A549 (cell line): ENCODE results near the gene PSMB7. TPM values are rescaled to one million over a fixed set of nuclear protein-coding genes. Genes with fewer than 3 reads are reported as not detected.

Experiments used
- ATAC-seq, 2 experiments: fragments of 200-7000 bp in 1 of 2; fragments of >200 bp in 1 of 2; cut with Nextera tagmentation in 1 of 2; cut with Tn5 transposase in 1 of 2; 3 replicates each; pipeline versions ENCODE4 v1.8.0 to v1.9.1; 2018 to 2020; ENCODE audit warnings: mild to moderate bottlenecking in 1 of 2, moderate library complexity in 1 of 2
- CTCF ChIA-PET: fragments of 300-600 bp; sonication (Branson Sonifier 250); formaldehyde crosslinking; extraction: SDS; loops from one replicate; lab custom pipeline; 2021; ENCODE audit warnings: antibody characterized with exemption, inconsistent platforms; lab: Yijun Ruan, JAX
- POLR2A ChIA-PET: fragments of 350-600 bp; formaldehyde crosslinking; extraction: SDS; loops from one replicate; lab custom pipeline; 2021; ENCODE audit warnings: antibody characterized with exemption, inconsistent platforms; lab: Yijun Ruan, JAX
- DNase-seq, 2 experiments: peaks; one replicate each; pipeline versions ENCODE4 v3.0.0 to v3.0.0-alpha.2; 2011 to 2016; ENCODE audit warnings: low read depth in 1 of 2, low spot score in 1 of 2
- FAIRE-seq: peaks from 2 replicates; lab custom pipeline; 2011; peaks lifted over from hg19 to GRCh38; lab: Jason Lieb, UNC
- H3K27ac ChIP-seq, 2 experiments: fragments of >200 bp; sonication (Bioruptor Twin); formaldehyde crosslinking; 3 replicates each; pipeline ENCODE4 v1.5.1; 2016 to 2017
- H3K4me1 ChIP-seq: fragments of >200 bp; sonication (Bioruptor Twin); formaldehyde crosslinking; 3 replicates; pipeline ENCODE4 v1.6.1; 2016
- H3K4me2 ChIP-seq: fragments of >200 bp; sonication (Bioruptor Twin); formaldehyde crosslinking; 3 replicates; pipeline ENCODE4 v1.6.1; 2016
- H3K4me3 ChIP-seq: fragments of >200 bp; sonication (Bioruptor Twin); formaldehyde crosslinking; 3 replicates; pipeline ENCODE4 v1.5.1; 2016
- H3K9me3 ChIP-seq: fragments of >200 bp; sonication (Bioruptor Twin); formaldehyde crosslinking; 3 replicates; pipeline ENCODE4 v1.6.1; 2016
- CBX2 ChIP-seq: fragments of 200-600 bp; sonication (generic); IDR thresholded peaks from 2 replicates; pipeline ENCODE4 v1.6.1; 2016; ENCODE audit warnings: low read depth, mild to moderate bottlenecking, borderline replicate concordance
- CHD4 ChIP-seq: fragments of 200-600 bp; sonication (generic); IDR thresholded peaks from 2 replicates; pipeline ENCODE4 v1.6.1; 2016; ENCODE audit warnings: antibody characterized with exemption, mild to moderate bottlenecking, borderline replicate concordance
- ESRRA ChIP-seq: fragments of 150-350 bp; IDR thresholded peaks from 2 replicates; pipeline ENCODE4 v1.6.1; 2014; ENCODE audit warnings: mild to moderate bottlenecking, low read length, borderline replicate concordance
- FOXS1 ChIP-seq: fragments of 250-450 bp; sonication (Bioruptor Pico); IDR thresholded peaks from 2 replicates; pipeline ENCODE4 v1.5.0; 2020; ENCODE audit warnings: mild to moderate bottlenecking, moderate library complexity
- HOXA7 ChIP-seq: fragments of 250-450 bp; sonication (Bioruptor Pico); IDR thresholded peaks from 2 replicates; pipeline ENCODE4 v1.5.0; 2020; ENCODE audit warnings: mild to moderate bottlenecking, moderate library complexity
- HOXB5 ChIP-seq: fragments of 250-450 bp; sonication (Bioruptor Pico); IDR thresholded peaks from 2 replicates; pipeline ENCODE4 v1.5.0; 2020; ENCODE audit warnings: mild to moderate bottlenecking, moderate library complexity
- KDM1A ChIP-seq: fragments of 200-600 bp; sonication (generic); IDR thresholded peaks from 2 replicates; pipeline ENCODE4 v1.6.1; 2016; ENCODE audit warnings: low read depth, mild to moderate bottlenecking
- MAZ ChIP-seq: fragments of 150-350 bp; IDR thresholded peaks from 2 replicates; pipeline ENCODE4 v1.6.1; 2014; ENCODE audit warnings: antibody characterized with exemption, low read depth, low read length, borderline replicate concordance
- NFE2L2 ChIP-seq: fragments of 150-350 bp; conservative IDR thresholded peaks from 2 replicates; pipeline ENCODE4 v1.6.1; 2014; ENCODE audit warnings: low read length
- NR3C1 ChIP-seq: fragments of >200 bp; sonication (Bioruptor Twin); formaldehyde crosslinking; IDR thresholded peaks from 3 replicates; pipeline ENCODE4 v1.6.1; 2017
- RAD21 ChIP-seq, 2 experiments: fragments of >200 bp in 1 of 2; sonication (Bioruptor Twin) in 1 of 2; formaldehyde crosslinking in 1 of 2; IDR thresholded peaks in 1 of 2; conservative IDR thresholded peaks in 1 of 2; 2 replicates in 1 of 2; 3 replicates in 1 of 2; pipeline ENCODE4 v1.6.1; 2012 to 2018; ENCODE audit warnings: inconsistent platforms in 1 of 2
- RARB ChIP-seq: fragments of 250-450 bp; sonication (Bioruptor Pico); IDR thresholded peaks from 2 replicates; pipeline ENCODE4 v1.8.0; 2021; ENCODE audit warnings: mild to moderate bottlenecking, moderate library complexity
- RFX5 ChIP-seq: fragments of 450-650 bp; IDR thresholded peaks from 2 replicates; pipeline ENCODE4 v1.7.1; 2014; ENCODE audit warnings: antibody characterized with exemption, mild to moderate bottlenecking, moderate library complexity
- SREBF2 ChIP-seq: fragments of 450-650 bp; IDR thresholded peaks from 2 replicates; pipeline ENCODE4 v1.6.1; 2014; ENCODE audit warnings: mild to moderate bottlenecking, moderate library complexity
- TFCP2L1 ChIP-seq: fragments of 250-450 bp; sonication (Bioruptor Pico); IDR thresholded peaks from 2 replicates; pipeline ENCODE4 v1.5.0; 2021; ENCODE audit warnings: mild to moderate bottlenecking
- TP53 ChIP-seq: fragments of 250-450 bp; sonication (Bioruptor Pico); IDR thresholded peaks from 2 replicates; pipeline ENCODE4 v1.5.0; 2021; ENCODE audit warnings: mild to moderate bottlenecking, moderate library complexity
- ZC3H11A ChIP-seq: fragments of 450-650 bp; IDR thresholded peaks from 2 replicates; pipeline ENCODE4 v1.6.1; 2014; ENCODE audit warnings: antibody characterized with exemption, mild to moderate bottlenecking
- ZSCAN20 ChIP-seq: fragments of 250-450 bp; sonication (Bioruptor Pico); IDR thresholded peaks from 2 replicates; pipeline ENCODE4 v1.8.0; 2022; ENCODE audit warnings: mild to moderate bottlenecking, moderate library complexity
- WGBS: methylation state at CpG from one replicate; pipeline ENCODE4 v1.1.6; 2017; ENCODE audit errors: missing lambda C conversion rate; 5-methylcytosine and 5-hydroxymethylcytosine counted together
- polyA plus RNA-seq, 4 experiments: library from polyadenylated mRNA; depleted of rRNA in 3 of 4; stranded (reverse); fragments of >200 nt; fragmentation: RNase III in 1 of 4; extraction: RNeasy Plus Mini Kit Qiagen cat#74134 plus additional on column Dnase treatment in 1 of 4; gene quantifications; 2 replicates in 3 of 4; 3 replicates in 1 of 4; pipeline ENCODE4 v1.2.3, GENCODE V29; 2011 to 2017
- TF ChIP-seq, protein P1 (sequence below): fragments of 200-600 bp; sonication (generic); IDR thresholded peaks from 2 replicates; pipeline ENCODE4 v1.6.1; 2016; ENCODE audit warnings: antibody characterized with exemption, mild to moderate bottlenecking, moderate library complexity
- TF ChIP-seq, protein P2 (sequence below): fragments of >200 bp; sonication (Bioruptor Twin); formaldehyde crosslinking; IDR thresholded peaks from 2 replicates; pipeline ENCODE4 v1.6.1; 2016
- TF ChIP-seq, protein P3 (sequence below): IDR thresholded peaks from 2 replicates; pipeline ENCODE4 v1.6.1; 2012
- TF ChIP-seq, protein P4 (sequence below): fragments of >200 bp; sonication (Bioruptor Twin); formaldehyde crosslinking; IDR thresholded peaks from 3 replicates; pipeline ENCODE4 v1.6.1; 2016

PSMB7 gene
- polyA plus RNA-seq, 2 of the 4 experiments (the other 2 are of a cell fraction), result 332 to 418 TPM

DNA sequence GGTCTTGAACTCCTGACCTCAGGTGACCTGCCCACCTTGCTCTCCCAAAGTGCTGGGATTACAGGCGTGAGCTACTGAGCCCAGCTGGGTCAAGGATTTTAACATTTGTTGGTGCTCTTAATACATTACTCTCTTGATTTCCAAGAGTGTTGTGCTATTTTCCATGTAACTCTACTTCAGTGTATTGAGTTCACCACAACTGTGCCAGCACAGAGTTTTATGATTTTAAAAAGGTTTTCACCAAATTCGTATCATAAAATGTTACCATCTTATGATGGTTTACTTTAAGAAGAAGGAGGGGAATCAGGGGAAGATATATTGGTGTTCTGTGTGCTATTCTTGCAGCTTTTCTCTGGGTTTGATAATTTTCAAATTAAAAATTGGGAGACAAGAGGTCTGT, 28.4 kb upstream of the PSMB7 start (continued):
- TF ChIP-seq, protein P1, sequence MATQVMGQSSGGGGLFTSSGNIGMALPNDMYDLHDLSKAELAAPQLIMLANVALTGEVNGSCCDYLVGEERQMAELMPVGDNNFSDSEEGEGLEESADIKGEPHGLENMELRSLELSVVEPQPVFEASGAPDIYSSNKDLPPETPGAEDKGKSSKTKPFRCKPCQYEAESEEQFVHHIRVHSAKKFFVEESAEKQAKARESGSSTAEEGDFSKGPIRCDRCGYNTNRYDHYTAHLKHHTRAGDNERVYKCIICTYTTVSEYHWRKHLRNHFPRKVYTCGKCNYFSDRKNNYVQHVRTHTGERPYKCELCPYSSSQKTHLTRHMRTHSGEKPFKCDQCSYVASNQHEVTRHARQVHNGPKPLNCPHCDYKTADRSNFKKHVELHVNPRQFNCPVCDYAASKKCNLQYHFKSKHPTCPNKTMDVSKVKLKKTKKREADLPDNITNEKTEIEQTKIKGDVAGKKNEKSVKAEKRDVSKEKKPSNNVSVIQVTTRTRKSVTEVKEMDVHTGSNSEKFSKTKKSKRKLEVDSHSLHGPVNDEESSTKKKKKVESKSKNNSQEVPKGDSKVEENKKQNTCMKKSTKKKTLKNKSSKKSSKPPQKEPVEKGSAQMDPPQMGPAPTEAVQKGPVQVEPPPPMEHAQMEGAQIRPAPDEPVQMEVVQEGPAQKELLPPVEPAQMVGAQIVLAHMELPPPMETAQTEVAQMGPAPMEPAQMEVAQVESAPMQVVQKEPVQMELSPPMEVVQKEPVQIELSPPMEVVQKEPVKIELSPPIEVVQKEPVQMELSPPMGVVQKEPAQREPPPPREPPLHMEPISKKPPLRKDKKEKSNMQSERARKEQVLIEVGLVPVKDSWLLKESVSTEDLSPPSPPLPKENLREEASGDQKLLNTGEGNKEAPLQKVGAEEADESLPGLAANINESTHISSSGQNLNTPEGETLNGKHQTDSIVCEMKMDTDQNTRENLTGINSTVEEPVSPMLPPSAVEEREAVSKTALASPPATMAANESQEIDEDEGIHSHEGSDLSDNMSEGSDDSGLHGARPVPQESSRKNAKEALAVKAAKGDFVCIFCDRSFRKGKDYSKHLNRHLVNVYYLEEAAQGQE, result no peak
- TF ChIP-seq RARB (no peak), CHD4 (no peak), CBX2 (no peak), FOXS1 (no peak), RFX5 (no peak), RAD21 (conservative IDR thresholded peaks at IDR 0.05 in 1 of 2, IDR thresholded peaks at IDR 0.05 in 1 of 2) (no peak), HOXB5 (CRISPR knock-in tag) (no peak), TP53 (no peak), NFE2L2 (no peak)
- TF ChIP-seq, protein P2, sequence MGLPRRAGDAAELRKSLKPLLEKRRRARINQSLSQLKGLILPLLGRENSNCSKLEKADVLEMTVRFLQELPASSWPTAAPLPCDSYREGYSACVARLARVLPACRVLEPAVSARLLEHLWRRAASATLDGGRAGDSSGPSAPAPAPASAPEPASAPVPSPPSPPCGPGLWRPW, result no peak

DNA sequence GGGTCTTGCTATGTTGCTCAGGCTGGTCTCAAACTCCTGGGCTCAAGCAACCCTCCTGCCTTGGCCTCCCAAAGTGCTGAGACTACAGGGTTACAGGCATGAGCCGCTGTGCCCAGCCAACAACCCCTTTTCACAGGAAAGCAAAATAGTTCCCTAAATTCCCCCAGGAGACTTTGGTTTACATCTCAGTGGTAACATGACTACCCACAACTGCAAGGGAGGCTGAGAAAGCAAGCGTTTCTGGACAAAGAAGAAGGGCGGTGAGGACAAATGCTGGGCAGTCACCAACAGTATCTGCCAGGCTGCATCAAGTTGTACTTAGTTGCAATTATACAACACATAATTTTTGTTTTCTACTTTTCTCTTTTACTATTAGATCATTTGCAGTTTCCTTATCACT, 27.6 kb upstream of the PSMB7 start:
- CTCF ChIA-PET, result interaction anchor here (0.8 to 2.1 kb wide), 3 partner anchors 22 to 94 kb away, joined by 3 to 9 read pairs (median 5); no protein-coding TSS in a partner anchor

DNA sequence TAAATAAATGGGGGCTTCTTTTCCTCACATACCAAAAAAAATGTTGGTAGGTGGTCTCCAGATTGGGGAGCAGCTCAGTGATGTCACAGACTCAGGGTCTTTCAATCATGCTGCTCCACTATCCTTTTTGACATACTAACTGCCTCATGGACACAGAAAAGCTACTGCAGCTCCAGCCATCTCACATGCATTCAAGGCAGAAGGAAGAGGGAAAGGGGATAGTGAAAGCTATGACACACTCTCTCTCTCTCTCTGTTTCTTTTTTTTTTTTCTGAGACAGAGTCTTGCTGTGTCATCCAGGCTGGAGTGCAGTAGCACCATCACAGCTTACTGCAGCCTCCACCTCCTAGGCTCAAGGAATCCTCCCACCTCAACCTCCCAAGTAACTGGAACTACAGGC, 27.1 kb upstream of the PSMB7 start:
- Histone ChIP-seq H3K27ac (no peak overlapping the region), H3K9me3 (no peaks in the 10 kb centered on the region; the same call in 2 of the 3 replicates), H3K4me2 (no peak overlapping the region), H3K4me3 (no peak overlapping the region), H3K4me1 (no peaks in the 10 kb centered on the region)
- TF ChIP-seq FOXS1 (no peak), RARB (no peak), ESRRA (no peak), ZSCAN20 (no peak), KDM1A (no peak)
- TF ChIP-seq, protein P3, sequence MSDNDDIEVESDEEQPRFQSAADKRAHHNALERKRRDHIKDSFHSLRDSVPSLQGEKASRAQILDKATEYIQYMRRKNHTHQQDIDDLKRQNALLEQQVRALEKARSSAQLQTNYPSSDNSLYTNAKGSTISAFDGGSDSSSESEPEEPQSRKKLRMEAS, result no peak
- FAIRE-seq (no peak), ATAC-seq (no peak), DNase-seq (no peak)
- POLR2A ChIA-PET, result no interaction called here
- CTCF ChIA-PET, result interaction anchor here (0.8 to 2.1 kb wide), 3 partner anchors 21 to 94 kb away, joined by 3 to 9 read pairs (median 5); no protein-coding TSS in a partner anchor

More for the DNA sequence above, 27.6 kb upstream of the PSMB7 start:
- H3K4me3 ChIP-seq, result no peak overlapping the region
- FAIRE-seq (no peak), ATAC-seq (no peak), DNase-seq (no peak)
- no peaks in the 10 kb centered on the region; the same call in 2 of the 3 replicates for H3K9me3 ChIP-seq
- 93% methylated on average over 3 of the region's 3 CpGs for WGBS
- H3K4me1 ChIP-seq, result no peaks in the 10 kb centered on the region
- no peak overlapping the region for H3K4me2 ChIP-seq
- TF ChIP-seq SREBF2 (no peak), TFCP2L1 (no peak), ESRRA (no peak), TP53 (no peak), MAZ (no peak), HOXA7 (CRISPR knock-in tag) (no peak), FOXS1 (no peak), NR3C1 (no peak), ZC3H11A (no peak)
- TF ChIP-seq, protein P4, sequence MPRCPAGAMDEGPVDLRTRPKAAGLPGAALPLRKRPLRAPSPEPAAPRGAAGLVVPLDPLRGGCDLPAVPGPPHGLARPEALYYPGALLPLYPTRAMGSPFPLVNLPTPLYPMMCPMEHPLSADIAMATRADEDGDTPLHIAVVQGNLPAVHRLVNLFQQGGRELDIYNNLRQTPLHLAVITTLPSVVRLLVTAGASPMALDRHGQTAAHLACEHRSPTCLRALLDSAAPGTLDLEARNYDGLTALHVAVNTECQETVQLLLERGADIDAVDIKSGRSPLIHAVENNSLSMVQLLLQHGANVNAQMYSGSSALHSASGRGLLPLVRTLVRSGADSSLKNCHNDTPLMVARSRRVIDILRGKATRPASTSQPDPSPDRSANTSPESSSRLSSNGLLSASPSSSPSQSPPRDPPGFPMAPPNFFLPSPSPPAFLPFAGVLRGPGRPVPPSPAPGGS, result no peak
- no peak overlapping the region for H3K27ac ChIP-seq
- POLR2A ChIA-PET, result no interaction called here
